MCF 10A (cell line): ENCODE data around the gene HPCAL1. TPM values are rescaled to one million over a fixed set of nuclear protein-coding genes. Genes with fewer than 3 reads are reported as not detected.

Experiments
- BruUV-seq: library from RNA; stranded (reverse); fragments of 400-500 nt; replicated peaks from 2 replicates; lab custom pipeline; 2021; lab: Mats Ljungman, UMichigan
- CTCF ChIA-PET: fragments of 300-600 bp; sonication (Branson Sonifier 250); formaldehyde crosslinking; extraction: SDS; loops from one replicate; lab custom pipeline; 2021; ENCODE audit warnings: antibody characterized with exemption, inconsistent platforms; lab: Yijun Ruan, JAX
- POLR2A ChIA-PET: fragments of 300-600, 350-650 bp; sonication (Branson Sonifier 250); formaldehyde crosslinking; extraction: SDS; loops from one replicate; lab custom pipeline; 2020; ENCODE audit warnings: antibody characterized with exemption, inconsistent platforms; lab: Yijun Ruan, JAX
- DNase-seq: peaks from one replicate; pipeline ENCODE4 v3.0.0-alpha.2; 2018; ENCODE audit not compliant: unreplicated experiment
- H3K27ac Mint-ChIP-seq: one replicate; pipeline ENCODE4 v1.8.0; 2022; ENCODE audit warnings: mild to moderate bottlenecking, low read depth, mixed read lengths; ENCODE audit not compliant: unreplicated experiment
- H3K27me3 Mint-ChIP-seq: one replicate; pipeline ENCODE4 v1.8.0; 2022; ENCODE audit warnings: mixed read lengths; ENCODE audit not compliant: insufficient read depth, unreplicated experiment
- H3K36me3 Mint-ChIP-seq: one replicate; pipeline ENCODE4 v1.8.0; 2022; ENCODE audit warnings: mild to moderate bottlenecking, moderate library complexity, mixed read lengths; ENCODE audit not compliant: insufficient read depth, unreplicated experiment
- H3K4me1 Mint-ChIP-seq: one replicate; pipeline ENCODE4 v1.8.0; 2022; ENCODE audit warnings: mixed read lengths; ENCODE audit not compliant: insufficient read depth, unreplicated experiment
- H3K4me3 Mint-ChIP-seq: one replicate; pipeline ENCODE4 v1.8.0; 2022; ENCODE audit warnings: mild to moderate bottlenecking, moderate library complexity, mixed read lengths; ENCODE audit not compliant: unreplicated experiment
- H3K9me3 Mint-ChIP-seq: one replicate; pipeline ENCODE4 v1.8.0; 2022; ENCODE audit warnings: mixed read lengths; ENCODE audit not compliant: unreplicated experiment
- CTCF ChIP-seq: fragments of 200-600 bp; IDR thresholded peaks from one replicate; pipeline ENCODE4 v1.8.0; 2022; ENCODE audit warnings: antibody characterized with exemption, mild to moderate bottlenecking; ENCODE audit not compliant: unreplicated experiment
- intact Hi-C: fragments of 100-400 bp; cut with micrococcal nuclease; formaldehyde crosslinking; loops from 2 replicates; pipeline ENCODE4 v1.14.1; 2022
- total RNA-seq: library from RNA; stranded (reverse); gene quantifications from 2 replicates; pipeline ENCODE4 v1.2.3, GENCODE V29; 2022

The HPCAL1 gene
- total RNA-seq, 1 experiment from 2014 or later = 144 TPM

- Mint-ChIP-seq H3K27ac (no peak overlapping the region), H3K4me1 (peaks cover 15% of the 10 kb centered on the region), H3K27me3 (no peaks in the 10 kb centered on the region), H3K36me3 (peaks cover 15% of the 10 kb centered on the region), H3K9me3 (no peaks in the 10 kb centered on the region), H3K4me3 (no peak overlapping the region)
- ChIA-PET POLR2A (interaction anchor here (0.7 kb wide), 1 partner anchor 100 kb away, joined by 4 read pairs; no protein-coding TSS in a partner anchor), CTCF (interaction anchor here (1.2 to 1.7 kb wide), 2 partner anchors 10 to 86 kb away, joined by 3 to 5 read pairs; no protein-coding TSS in a partner anchor)
- no TSS peak for BruUV-seq
- no peak for DNase-seq
- intact Hi-C loops = no loop called here
- no peak for TF ChIP-seq CTCF
Measured at GRCh38 chr2:10322481-10322880, 19.8 kb downstream of the HPCAL1 start.

GRCh38 chr2:10322973-10323372, 20.3 kb downstream of the HPCAL1 start:
- no peaks in the 10 kb centered on the region for H3K27me3 Mint-ChIP-seq
- H3K27ac Mint-ChIP-seq = no peak overlapping the region
- H3K9me3 Mint-ChIP-seq = no peaks in the 10 kb centered on the region

GRCh38 chr2:10323535-10323934, 20.8 kb downstream of the HPCAL1 start:
- intact Hi-C loops = no loop called here
- DNase-seq = no peak
- TF ChIP-seq CTCF = no peak
- BruUV-seq = no TSS peak
- H3K36me3 Mint-ChIP-seq = peaks cover 14% of the 10 kb centered on the region
- no peak overlapping the region for H3K4me3 Mint-ChIP-seq
- H3K9me3 Mint-ChIP-seq = no peaks in the 10 kb centered on the region
- ChIA-PET CTCF (interaction anchor here (0.7 to 1.7 kb wide), 3 partner anchors 9 to 95 kb away, joined by 3 to 6 read pairs (median 5); no protein-coding TSS in a partner anchor), POLR2A (interaction anchor here (0.6 to 1.1 kb wide), 2 partner anchors 13 to 53 kb away, joined by 3 to 6 read pairs; no protein-coding TSS in a partner anchor)
- peaks cover 15% of the 10 kb centered on the region for H3K4me1 Mint-ChIP-seq
- H3K27me3 Mint-ChIP-seq = no peaks in the 10 kb centered on the region
- H3K27ac Mint-ChIP-seq = no peak overlapping the region

More at GRCh38 chr2:10322973-10323372, 20.3 kb downstream of the HPCAL1 start:
- Mint-ChIP-seq H3K4me3 (no peak overlapping the region), H3K4me1 (peaks cover 15% of the 10 kb centered on the region), H3K36me3 (peaks cover 15% of the 10 kb centered on the region)
- ChIA-PET POLR2A (interaction anchor here (1.1 kb wide), 1 partner anchor 14 kb away, joined by 3 read pairs; no protein-coding TSS in a partner anchor), CTCF (interaction anchor here (1.7 kb wide), 1 partner anchor 9 kb away, joined by 5 read pairs; no protein-coding TSS in a partner anchor)
- no peak for DNase-seq
- TF ChIP-seq CTCF = no peak
- no TSS peak for BruUV-seq
- intact Hi-C loops = no loop called here

GRCh38 chr2:10324095-10324832, 21.6 kb downstream of the HPCAL1 start:
- DNase-seq = no peak
- intact Hi-C loops = no loop called here
- BruUV-seq = no TSS peak
- ChIA-PET CTCF (interaction anchor here (0.7 to 0.9 kb wide), 3 partner anchors 11 to 96 kb away, joined by 3 to 6 read pairs (median 3); no protein-coding TSS in a partner anchor), POLR2A (interaction anchor here (0.6 to 1.1 kb wide), 2 partner anchors 12 to 53 kb away, joined by 3 to 6 read pairs; no protein-coding TSS in a partner anchor)
- no peak for TF ChIP-seq CTCF
- Mint-ChIP-seq H3K4me1 (peaks cover 15% of the 10 kb centered on the region), H3K27ac (no peak overlapping the region), H3K4me3 (no peak overlapping the region), H3K27me3 (no peaks in the 10 kb centered on the region), H3K36me3 (peaks cover 9% of the 10 kb centered on the region), H3K9me3 (no peaks in the 10 kb centered on the region)
